ENCODE measurements around the gene MARS1. TPM values are rescaled to one million over a fixed set of nuclear protein-coding genes. Genes with fewer than 3 reads are reported as not detected.
"Not testable (repeated sequence)": the region's sequence is repeated elsewhere in the genome, so short reads cannot be mapped to it uniquely, and the experiment has no call there.

The MARS1 gene
- total RNA-seq, 1 donor from 2014 or later = 73.1 TPM

- H3K36me3 ChIP-seq = peaks cover 58% of the 10 kb centered on the region
- H3K27ac ChIP-seq (replicated peaks) = no peak overlapping the region
- no peaks in the 10 kb centered on the region for H3K27me3 ChIP-seq (ENCODE audit: low read depth)
- TF ChIP-seq CTCF (IDR thresholded peaks at IDR 0.05; ENCODE audit: borderline replicate concordance) = no peak
- no peaks in the 10 kb centered on the region for H3K9me3 ChIP-seq (replicated peaks)
- peaks cover 25% of the 10 kb centered on the region for H3K4me1 ChIP-seq
- DNase-seq = no peak
- intact Hi-C loops (cut with micrococcal nuclease) = no loop called here
- no peak overlapping the region for H3K4me3 ChIP-seq
Observed at GRCh38 chr12:57491393-57492280, 3.8 kb downstream of the MARS1 start.

GRCh38 chr12:57495051-57495701 is 7.3 kb downstream of the MARS1 start:
- H3K27me3 ChIP-seq (ENCODE audit: low read depth); DNase-seq; H3K27ac ChIP-seq (replicated peaks); H3K9me3 ChIP-seq (replicated peaks); intact Hi-C loops (cut with micrococcal nuclease); H3K4me3 ChIP-seq; H3K4me1 ChIP-seq: not testable (repeated sequence)
- H3K36me3 ChIP-seq = peaks cover 73% of the 10 kb centered on the region

GRCh38 chr12:57496822-57497221 is 9.0 kb downstream of the MARS1 start:
- Histone ChIP-seq H3K4me1 (no peaks in the 10 kb centered on the region), H3K36me3 (peaks cover 73% of the 10 kb centered on the region), H3K4me3 (no peak overlapping the region), H3K27me3 (ENCODE audit: low read depth) (no peaks in the 10 kb centered on the region), H3K27ac (replicated peaks) (no peak overlapping the region), H3K9me3 (replicated peaks) (no peaks in the 10 kb centered on the region)
- TF ChIP-seq CTCF (IDR thresholded peaks at IDR 0.05; ENCODE audit: borderline replicate concordance) = no peak
- intact Hi-C loops (cut with micrococcal nuclease) = no loop called here
- DNase-seq = no peak

GRCh38 chr12:57497223-57498131 is 9.6 kb downstream of the MARS1 start:
- no peak for TF ChIP-seq CTCF (IDR thresholded peaks at IDR 0.05; ENCODE audit: borderline replicate concordance)
- no peaks in the 10 kb centered on the region for H3K4me1 ChIP-seq
- H3K36me3 ChIP-seq = peaks cover 73% of the 10 kb centered on the region

GRCh38 chr12:57498132-57498502 is 10.2 kb downstream of the MARS1 start:
- no peak for DNase-seq
- Histone ChIP-seq H3K36me3 (peaks cover 72% of the 10 kb centered on the region), H3K9me3 (replicated peaks) (no peaks in the 10 kb centered on the region), H3K27ac (replicated peaks) (no peak overlapping the region), H3K4me3 (no peak overlapping the region), H3K4me1 (no peaks in the 10 kb centered on the region), H3K27me3 (ENCODE audit: low read depth) (no peaks in the 10 kb centered on the region)
- intact Hi-C loops (cut with micrococcal nuclease) = no loop called here
- no peak for TF ChIP-seq CTCF (IDR thresholded peaks at IDR 0.05; ENCODE audit: borderline replicate concordance)

More at GRCh38 chr12:57497223-57498131, 9.6 kb downstream of the MARS1 start:
- H3K27ac ChIP-seq (replicated peaks) = no peak overlapping the region
- no peak overlapping the region for H3K4me3 ChIP-seq
- H3K9me3 ChIP-seq (replicated peaks) = no peaks in the 10 kb centered on the region
- no peaks in the 10 kb centered on the region for H3K27me3 ChIP-seq (ENCODE audit: low read depth)
- DNase-seq = no peak
- intact Hi-C loops (cut with micrococcal nuclease) = no loop called here

Data from left ventricle myocardium inferior (tissue), 1 donor.